ENCODE data around the gene MRPL54.

The MRPL54 gene

DNA sequence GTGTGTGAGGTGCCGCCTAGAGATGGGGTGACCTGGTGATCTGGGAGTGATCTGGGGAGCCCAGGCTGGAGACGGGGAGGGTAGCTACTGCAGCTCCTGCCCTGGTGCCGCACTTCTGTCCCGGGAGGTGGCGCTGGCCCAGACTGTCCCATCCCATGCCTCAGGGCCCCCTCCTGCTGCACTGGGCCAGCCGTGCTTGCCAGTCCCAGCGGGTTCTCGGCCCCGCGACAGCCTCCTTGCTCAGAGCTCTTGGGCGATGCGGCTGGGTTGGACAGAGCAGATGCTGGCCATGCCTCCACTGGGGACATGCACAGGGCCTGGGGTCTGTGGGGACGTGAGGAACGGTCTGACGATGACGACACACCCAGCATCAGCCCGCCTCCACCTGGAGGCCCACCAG, 7.0 kb downstream of the MRPL54 start:
- no peak for DNase-seq (ENCODE audit: low spot score)

DNA sequence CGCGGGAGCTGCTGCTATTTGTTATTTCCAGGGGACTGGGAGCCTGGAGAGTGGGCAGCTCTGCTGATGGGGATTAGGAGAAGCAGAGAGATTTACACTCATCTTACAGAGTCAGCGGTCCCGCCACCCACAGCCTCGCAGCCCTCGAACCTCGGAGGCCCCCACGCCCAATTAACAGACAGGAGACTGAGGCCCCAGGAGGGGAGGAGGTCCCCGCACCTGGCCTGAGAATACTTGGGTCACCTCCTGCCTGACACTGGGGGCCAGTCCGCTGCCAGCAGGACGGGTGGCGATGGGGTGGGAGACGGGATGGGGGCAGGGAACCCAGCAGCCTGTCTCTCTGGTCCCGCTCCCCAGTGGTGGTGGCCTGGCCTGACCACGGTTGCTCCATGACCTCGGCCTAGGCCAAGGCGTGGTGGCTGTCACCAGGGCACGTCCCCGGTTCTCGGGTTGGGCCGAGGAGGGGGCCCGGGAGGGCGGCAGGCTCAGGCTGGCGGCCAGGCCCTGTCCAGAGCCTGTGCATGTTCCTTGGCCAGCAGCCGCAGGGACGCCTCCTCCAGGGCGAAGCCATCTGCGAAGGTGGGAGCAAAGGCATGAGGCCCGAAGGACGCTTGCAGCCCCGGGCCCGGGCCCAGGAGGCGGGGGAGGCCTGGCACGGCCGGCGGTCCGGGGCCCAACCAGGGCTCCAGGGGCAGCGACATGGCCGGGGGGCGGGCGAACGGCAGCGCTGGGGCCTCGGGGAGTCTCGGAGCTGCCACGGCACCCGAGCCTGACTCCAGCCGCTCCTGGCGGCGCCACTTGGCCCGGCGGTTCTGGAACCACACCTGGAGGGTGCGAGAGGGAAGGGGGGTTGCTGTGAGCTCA, 7.9 kb downstream of the MRPL54 start:
- no peak for DNase-seq (ENCODE audit: low spot score)

GRCh38 chr19:3771000-3771905, 8.8 kb downstream of the MRPL54 start:
- DNase-seq (ENCODE audit: low spot score): no peak

- no peak for DNase-seq (ENCODE audit: low spot score)
Measured at GRCh38 chr19:3771906-3772455, 9.5 kb downstream of the MRPL54 start, which contains the start of gene RAX2. RAX2 (minus strand) TSS chr19:3772228; CDS start chr19:3771742, 486 bp downstream.

DNA sequence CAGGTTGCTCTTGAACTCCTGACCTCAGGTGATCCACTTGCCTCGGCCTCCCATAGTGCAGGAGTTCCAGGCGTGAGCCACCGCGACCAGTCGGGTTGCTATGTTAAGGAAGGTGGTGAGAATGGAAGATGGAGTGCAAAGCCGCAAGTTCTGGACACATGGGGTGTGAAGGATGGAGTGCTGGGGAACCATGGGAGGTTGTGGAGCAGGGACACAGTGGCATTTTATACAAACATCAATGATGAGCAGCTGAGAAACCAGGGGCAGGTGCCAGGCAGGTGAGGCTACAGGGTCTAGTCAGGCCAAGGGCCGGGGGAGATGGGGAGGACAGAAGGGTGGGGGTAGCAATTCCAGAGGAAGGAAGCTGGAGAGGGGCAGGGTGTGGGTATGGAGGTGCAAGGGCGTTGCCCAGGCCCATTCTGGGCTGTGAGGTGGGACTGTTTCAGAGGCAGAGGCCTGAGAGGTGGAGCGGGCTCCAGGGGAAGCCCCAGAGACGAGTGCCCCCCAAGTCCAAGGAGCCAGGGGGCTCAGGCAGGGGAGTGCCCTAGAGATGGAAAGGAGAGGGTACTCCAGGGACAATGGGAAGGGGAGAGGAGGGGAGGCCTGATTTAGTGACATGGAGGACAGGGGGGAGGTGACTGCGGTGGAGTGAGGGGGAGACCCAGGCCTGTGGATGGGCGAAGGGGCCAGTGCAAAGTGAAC, 11.5 kb downstream of the MRPL54 start:
- no peak for DNase-seq (ENCODE audit: low spot score)

DNA sequence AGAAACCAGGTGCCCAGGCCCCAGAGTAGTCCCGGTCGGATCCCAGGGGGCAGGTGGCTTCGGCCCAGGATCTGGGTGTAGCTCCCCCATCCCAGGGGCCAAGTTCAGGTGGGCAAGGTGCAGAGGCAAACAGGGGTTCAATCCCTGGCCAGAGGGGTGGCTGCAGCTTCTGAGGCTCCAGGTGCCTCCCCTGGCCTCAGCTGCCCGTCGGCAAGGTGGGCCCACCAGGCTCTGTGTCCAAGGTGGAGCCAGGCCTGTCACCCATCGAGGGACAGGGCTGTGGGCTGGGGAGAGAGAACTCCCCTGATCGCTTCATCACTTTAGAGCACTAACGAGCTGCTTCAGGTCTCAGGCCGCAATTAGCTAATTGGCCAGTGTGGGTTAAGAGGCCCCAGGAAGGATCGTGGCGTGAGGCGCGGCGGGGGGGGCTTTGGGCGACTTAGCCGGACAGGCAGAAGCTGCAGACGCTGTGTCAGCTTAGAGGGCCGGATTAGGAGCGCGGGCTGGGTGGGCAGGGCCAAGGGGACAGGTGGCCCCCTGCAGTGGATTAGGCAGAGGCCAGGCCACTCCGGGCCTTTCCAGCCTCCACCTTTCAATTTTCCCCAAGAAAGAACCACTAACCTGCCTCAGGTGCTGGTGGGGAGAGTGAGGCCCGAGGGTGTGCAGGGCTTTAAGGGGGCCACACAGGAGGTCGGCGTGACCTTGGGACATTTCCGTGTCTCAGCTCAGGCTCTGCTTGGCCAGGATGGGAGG, 12.3 kb downstream of the MRPL54 start:
- DNase-seq (ENCODE audit: low spot score): no peak

DNA sequence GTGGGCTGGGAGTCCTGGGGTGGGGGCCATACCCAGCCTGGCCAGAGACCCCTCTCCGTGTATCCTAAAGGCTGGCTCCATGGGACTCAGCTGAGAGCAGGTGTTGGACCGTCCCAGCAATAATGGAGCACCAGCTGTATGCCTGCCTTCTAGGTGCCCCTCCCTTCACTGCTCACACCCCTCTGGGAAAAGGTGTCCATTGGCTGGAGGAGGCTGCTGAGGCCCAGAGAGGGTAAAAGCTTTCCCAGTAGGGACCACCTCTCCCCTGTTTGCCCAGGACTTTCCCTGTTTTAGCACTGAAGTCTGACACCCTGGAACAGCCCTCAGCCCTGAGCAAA, 12.9 kb downstream of the MRPL54 start:
- no peak for DNase-seq (ENCODE audit: low spot score)

DNA sequence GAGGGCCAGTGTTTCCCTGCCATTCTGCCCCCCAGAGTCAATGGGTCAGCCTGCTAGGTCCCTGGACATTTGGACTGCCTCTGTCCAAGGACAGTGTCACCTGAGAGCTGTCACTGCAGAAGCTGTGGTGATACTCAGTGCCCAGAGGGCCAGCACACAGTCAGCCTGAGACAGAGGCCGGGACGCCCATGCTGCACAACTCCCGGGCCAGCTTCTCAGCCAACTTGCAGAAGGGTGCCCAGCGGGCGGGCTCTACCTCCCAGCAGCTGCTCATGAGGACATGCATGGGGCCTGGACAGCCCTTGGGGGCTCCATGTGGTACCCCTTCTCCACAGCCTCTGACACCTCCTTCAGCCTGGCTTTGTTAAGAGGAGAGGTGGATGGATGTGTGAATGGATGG, 13.3 kb downstream of the MRPL54 start:
- no peak for DNase-seq (ENCODE audit: low spot score)

DNA sequence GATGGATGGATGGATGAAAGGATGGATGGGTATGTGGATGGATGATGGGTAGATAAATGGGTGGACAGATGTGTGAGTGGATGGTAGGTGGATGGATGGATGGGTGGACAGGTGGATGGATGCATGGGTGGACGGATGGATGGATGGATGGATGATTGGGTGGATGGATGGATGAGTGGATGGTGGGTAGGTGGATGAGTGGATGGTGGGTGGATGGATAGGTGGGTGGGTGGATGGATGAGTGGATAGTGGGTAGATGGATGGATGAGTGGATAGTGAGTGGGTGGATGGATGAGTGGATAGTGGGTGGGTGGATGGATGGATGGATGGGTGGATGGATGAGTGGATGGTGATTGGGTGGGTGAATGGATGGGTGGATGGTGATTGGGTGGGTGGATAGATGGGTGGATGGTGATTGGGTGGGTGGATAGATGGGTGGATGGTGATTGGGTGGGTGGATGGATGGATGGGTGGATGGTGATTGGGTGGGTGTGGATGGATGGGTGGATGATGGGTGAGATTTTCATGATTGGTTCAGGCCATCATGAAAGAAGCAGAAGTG, 14.1 kb downstream of the MRPL54 start:
- DNase-seq (ENCODE audit: low spot score): no peak

DNA sequence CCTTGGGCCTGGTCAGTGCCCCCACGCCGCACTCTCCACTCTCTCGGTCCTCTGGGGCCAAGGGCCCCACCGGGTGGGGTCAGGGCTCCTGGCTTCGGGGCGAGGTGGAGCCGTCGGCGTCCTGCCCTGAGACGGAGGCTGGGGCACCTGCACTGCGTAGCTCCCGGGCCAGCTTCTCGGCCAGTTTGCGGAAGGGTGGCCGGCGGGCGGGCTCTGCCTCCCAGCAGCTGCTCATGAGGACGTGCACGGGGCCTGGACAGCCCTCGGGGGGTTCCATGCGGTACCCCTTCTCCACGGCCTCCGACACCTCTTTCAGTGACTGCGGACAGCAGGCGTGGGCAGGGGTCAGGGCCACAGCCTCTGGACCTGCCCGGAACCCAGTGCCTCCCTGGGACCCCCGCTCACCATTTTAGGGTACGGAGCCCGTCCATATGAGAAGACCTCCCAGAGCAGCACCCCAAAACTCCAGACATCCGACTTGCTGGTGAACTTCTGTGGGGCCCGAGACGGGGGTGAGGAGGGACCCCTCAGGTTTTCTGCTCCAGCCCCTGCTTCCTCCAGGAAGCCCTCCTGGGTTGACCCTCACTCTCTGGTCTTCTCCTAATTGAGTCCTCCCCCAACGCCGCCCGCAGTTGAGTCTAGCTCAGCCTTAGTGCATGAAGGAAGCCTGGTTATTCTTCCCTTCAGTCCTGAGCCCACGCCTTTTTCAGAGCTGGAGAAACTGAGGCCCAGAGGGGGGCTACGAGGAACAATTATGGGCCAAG, 15.8 kb downstream of the MRPL54 start:
- DNase-seq (ENCODE audit: low spot score): no peak

DNA sequence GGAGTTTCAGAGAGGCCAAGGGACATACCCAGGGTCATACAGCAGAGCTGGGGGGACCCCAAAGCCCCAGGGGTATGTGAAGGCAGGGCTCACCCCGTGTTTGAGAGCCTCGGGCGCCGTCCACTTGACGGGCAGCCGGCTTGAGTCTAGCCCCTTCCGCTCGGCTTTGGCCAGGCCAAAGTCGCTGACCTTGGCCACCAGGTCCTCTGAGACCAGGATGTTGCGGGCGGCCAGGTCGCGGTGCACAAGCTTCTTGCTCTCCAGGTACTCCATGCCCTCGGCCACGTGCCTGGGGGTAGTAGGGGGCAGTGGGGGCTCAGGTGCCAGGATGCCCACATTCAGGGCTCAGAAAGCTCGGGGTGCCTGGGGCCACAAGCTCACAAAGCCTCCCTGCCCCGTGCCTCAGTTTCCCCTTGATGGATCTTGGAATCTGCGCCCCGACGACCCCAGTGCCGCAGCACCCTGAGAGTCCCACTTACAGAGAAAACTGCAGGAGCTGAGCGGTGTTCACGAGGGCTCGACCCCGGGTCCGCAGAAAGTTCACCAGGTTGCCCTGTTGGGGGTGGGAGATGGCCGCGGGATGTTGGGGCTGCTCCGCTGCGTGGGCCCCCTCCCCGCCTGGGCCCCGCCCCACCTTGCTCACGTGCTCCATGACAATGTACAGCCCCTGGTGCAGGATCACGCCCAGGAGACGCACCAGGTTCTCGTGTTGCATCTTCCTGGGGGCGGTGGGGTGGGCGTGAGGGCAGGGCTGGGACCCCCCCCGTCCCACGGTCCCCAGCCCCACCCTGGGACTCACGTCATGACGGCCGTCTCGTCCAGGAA, 16.6 kb downstream of the MRPL54 start:
- DNase-seq (ENCODE audit: low spot score): no peak

DNA sequence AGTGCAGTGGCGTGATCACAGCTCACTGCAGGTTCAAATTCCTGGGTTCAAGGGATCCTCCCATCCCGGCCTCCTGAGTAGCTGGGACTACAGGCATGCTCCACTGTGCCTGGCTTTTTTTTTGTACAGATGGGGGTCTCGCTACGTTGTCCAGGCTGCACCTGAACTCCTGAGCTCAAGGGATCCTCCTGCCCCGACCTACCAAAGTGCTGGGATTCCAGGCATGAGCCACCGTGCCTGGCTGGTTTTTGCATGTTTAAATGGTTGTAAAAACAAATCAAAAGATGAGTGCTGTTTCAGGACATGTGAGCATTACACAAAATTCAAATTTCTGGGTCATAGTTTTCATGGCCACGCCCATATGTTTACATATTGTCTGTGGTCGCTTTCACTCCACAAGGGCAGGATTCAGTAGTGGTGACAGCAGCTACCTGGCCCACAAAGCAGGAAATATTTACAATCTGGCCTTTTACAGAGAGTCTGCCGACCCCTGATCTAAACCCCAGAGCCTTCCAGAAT, 18.4 kb downstream of the MRPL54 start:
- no peak for DNase-seq (ENCODE audit: low spot score)

DNA sequence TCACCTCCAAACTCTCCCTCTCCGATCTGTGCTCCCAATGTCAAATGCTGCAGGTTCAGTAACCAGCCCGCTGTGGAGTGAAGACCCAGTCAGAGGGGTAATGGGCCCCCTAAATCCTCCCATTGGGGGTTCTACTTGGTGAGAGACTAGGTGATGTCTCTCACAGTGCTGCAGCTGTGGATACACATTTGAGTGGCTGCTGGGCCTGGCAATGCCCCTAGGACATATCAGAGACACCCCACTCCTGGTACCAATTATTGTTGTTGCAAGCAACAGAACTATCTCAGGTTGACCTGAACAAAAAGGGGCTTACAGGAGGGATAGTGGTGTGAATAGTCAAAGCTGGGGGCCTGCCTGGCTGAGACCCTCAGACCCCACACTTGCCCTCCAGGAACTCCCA, 19.1 kb downstream of the MRPL54 start:
- no peak for DNase-seq (ENCODE audit: low spot score)

- DNase-seq (ENCODE audit: low spot score): no peak
Measured at GRCh38 chr19:3782330-3782729, 19.8 kb downstream of the MRPL54 start.

DNA sequence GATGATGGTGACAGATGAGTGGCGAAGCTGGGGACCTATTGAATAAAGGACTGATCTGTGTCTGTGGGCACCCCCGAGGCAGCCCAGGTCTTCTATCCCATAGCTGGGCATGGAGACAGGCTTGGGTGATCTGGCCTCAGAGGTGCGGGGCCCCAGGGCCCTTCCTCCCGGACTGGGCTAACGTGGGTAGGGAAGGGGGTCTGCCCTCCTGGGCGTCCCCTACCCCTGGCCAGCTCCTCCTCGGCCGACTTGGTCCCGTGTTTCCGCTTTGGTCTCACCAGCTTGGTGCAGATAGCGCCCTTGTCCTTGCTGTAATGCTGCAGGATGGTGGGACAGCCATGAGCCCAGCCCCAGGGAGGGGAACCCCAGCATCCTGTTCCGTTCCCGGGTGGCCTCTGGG, 20.4 kb downstream of the MRPL54 start:
- DNase-seq (ENCODE audit: low spot score): no peak

DNA sequence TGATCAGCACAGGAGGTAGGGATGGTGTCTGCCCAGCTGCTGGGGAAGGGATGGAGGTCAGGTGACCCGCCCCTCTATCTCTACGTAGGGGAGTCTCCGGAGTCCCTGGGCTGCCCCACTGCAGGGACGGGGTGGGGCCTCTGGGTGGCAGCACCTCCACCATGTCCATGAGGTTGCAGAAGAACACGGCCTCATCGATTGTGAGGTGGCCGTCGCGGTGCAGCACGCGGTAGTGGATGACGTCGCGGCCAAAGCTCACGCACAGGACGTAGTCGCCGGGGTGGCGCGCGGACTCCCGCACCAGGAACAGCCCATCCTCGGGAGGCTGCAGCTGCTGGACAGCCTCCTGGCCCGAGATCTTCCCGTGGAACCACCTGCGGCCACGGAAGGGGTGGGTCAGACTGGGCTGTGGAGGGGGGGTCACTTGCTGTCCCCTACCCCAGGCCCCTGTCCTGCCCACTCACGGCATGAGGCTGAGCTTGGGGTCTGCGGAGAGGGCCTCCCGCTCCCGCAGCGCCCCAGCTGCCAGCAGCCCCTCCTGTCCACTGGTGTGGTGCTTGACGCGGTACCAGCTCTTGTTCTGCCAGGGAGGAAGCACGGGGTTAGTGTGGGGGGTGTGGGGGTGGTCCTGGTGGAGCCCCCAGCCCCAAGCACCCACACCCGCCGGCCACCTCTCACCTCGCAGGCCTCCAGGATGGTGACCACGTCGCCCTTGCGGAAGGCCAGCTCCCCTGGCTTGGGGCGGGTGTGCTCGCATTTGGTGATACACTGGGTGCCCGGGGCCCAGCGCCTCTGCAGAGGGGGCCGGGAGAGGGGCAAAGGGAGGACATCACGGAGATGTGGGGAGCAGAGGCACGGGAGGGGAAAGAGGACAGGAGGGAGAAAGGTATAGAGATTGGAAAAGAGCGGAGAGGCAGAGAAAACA, 21.4 kb downstream of the MRPL54 start:
- DNase-seq (ENCODE audit: low spot score): no peak

DNA sequence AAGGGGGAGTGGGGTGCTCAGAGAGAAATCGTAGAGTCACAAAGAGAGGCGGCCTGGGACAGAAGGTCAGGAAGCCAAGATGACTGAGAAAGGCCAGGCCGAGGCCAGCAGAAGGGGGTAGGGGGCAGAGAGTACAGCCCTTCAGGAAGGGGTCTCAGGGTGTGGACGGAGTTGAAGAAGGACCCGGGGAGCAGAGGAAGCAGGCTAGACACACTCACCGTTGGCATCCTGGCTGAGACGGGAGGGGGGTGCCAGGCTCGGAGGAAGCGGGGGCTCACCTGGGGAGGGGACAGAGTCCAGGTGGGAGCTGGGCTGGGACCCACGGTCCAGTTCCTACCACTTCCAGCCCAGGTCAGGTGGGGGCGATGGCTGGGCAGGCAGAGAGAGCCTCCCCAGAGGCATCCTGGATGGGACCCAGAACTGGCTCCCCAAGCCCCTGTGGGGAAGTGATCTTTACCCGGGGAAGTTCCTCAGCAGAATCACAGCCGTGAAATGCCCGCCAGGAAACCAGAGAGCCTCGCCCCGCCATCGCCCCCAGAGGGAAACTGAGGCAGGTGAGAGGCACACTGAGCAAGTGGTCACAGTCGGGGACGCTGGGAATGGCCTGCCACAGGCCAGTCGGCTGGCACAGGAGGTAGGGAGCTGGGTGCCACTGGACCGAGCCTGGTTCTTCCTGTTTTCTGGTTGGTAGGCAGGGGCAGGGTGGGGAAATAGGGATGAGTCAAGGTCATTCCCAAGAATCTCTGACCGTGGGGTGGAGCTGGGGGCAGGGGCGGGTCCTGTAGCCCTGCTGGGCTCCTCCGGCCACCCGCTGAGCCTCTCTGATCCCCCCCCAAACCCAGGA, 22.3 kb downstream of the MRPL54 start:
- no peak for DNase-seq (ENCODE audit: low spot score)
